Fibroblast of mammary gland (primary cell): ENCODE data around the gene LIM2.

Experiments used
- DNase-seq: peaks from one replicate; pipeline ENCODE4 v3.0.0-alpha.2; 2010; ENCODE audit warnings: low read depth
- H3K4me3 ChIP-seq: 2 replicates; pipeline ENCODE4 v1.5.1; 2011; ENCODE audit warnings: low read depth, mild to moderate bottlenecking, low read length, moderate library complexity; ENCODE audit not compliant: control insufficient read depth
- TF ChIP-seq, protein P1 (sequence below): conservative IDR thresholded peaks from 2 replicates; pipeline ENCODE4 v1.5.1; 2011; ENCODE audit warnings: low read depth, low read length, inconsistent platforms; ENCODE audit not compliant: control insufficient read depth, insufficient read depth

LIM2 gene

GRCh38 chr19:51377422-51377821 is 10.4 kb downstream of the LIM2 start:
- TF ChIP-seq, protein P1, sequence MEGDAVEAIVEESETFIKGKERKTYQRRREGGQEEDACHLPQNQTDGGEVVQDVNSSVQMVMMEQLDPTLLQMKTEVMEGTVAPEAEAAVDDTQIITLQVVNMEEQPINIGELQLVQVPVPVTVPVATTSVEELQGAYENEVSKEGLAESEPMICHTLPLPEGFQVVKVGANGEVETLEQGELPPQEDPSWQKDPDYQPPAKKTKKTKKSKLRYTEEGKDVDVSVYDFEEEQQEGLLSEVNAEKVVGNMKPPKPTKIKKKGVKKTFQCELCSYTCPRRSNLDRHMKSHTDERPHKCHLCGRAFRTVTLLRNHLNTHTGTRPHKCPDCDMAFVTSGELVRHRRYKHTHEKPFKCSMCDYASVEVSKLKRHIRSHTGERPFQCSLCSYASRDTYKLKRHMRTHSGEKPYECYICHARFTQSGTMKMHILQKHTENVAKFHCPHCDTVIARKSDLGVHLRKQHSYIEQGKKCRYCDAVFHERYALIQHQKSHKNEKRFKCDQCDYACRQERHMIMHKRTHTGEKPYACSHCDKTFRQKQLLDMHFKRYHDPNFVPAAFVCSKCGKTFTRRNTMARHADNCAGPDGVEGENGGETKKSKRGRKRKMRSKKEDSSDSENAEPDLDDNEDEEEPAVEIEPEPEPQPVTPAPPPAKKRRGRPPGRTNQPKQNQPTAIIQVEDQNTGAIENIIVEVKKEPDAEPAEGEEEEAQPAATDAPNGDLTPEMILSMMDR: no peak

GRCh38 chr19:51375504-51376221 is 12.1 kb downstream of the LIM2 start:
- H3K4me3 ChIP-seq: no peak overlapping the region
- TF ChIP-seq, protein P1: no peak
- DNase-seq: no peak

More at GRCh38 chr19:51377422-51377821, 10.4 kb downstream of the LIM2 start:
- no peak overlapping the region for H3K4me3 ChIP-seq
- DNase-seq: no peak

DNA sequence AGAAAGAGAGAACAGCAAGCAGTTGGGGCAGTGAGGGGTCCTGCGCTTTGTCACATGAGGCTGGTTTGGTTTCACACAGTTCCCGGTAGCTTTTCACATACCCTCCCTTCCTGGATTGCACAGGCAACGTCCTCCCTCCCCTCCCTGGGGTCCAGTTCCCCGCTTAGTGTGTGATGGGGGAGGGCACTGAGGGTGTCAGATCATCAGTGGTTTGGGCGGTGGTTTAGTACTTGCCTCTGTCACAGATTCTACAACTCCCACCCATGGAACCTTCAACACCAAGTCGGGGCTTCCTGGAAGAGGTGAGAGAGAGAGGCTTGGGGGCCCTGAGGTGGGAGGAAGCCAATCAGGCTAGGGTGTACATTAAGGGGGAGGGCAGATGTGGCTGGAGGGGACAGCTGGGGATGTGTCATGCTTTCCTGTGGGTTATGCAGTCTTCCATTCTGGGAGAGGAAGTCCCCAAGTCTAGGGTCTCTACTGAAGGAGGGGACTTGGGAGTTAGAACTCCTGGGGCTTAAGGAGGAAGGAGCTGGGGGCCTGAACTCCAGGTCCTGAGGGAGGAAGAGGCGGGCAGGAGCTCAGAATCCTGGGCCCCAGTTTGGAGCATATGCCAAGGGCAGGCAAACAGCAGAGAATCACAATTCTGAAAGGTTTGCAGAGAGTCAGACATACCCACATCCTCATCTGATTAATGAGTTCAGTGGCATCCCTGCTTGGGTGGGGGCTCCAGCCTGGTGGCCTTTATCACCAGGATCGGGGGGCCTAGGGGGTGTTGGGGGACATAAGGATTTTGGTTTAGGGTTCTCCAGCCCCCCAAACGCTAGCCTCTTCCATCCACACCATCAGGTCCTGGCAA is 14.9 kb downstream of the LIM2 start, which contains the start of gene NKG7:
Gene NKG7, minus strand, starts transcription at position 6 of the 856 bp plus-strand sequence. CDS start 119 bp downstream, outside the sequence.
- H3K4me3 ChIP-seq: no peak within 1 kb of the TSS
- TF ChIP-seq, protein P1: no peak
- DNase-seq: no peak

DNA sequence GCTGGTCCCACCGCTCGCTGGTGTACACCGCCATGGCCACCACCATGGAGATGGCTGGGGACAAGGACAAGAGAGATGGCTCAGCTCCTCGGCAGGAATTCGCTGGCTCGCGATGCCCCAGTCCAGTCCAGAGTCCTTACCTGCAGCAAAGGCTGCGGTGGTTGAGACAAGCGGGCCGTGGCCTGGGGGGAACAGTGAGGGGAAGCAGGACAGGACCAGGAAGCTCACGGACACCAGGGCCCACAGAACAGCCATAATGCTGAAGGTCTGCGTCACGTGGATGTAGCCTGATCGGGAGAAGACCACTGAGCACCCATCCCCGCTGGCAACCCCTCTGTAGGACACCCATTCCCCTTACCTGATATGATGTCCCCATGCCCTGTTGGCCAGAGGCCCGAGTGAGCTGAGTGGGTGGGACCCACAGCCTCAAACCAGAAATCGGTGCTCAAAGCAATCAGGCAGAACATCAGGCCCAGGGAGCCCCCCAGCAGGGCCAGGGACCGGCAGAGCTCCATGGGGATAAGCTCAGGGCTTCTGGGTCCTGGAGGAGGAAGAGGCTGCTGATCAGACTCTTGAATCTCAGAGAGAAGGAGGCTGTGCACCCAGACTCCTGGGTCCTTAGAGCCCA is 15.6 kb downstream of the LIM2 start:
- H3K4me3 ChIP-seq: no peak overlapping the region
- TF ChIP-seq, protein P1: no peak

DNA sequence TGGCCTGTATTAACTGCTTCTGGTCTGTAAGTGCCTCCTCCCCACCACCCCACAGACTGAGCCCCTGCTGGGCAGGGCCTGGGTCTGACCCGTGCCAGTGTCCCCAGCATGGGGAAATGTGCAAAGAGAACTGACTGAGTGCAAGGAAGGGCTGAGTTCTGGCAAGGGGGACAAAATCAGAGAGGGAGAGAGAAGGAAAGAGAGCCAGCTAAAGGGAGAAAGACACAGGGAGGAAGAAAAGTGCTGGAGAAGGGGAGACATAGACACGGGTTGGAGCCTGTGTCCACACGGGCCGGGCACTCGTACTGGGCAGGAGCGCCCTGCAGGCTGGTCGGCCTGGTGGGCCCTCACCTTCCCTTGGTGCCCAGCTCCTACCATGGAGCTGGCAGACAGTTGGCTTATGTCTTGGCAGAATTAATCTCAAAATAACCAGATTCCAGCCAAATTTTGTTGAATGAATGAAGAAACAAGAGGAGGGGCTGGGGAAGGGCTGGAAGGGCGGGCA is 16.5 kb downstream of the LIM2 start:
- TF ChIP-seq, protein P1: no peak
- DNase-seq: no peak

More for the DNA sequence above, 15.6 kb downstream of the LIM2 start:
- DNase-seq: no peak

DNA sequence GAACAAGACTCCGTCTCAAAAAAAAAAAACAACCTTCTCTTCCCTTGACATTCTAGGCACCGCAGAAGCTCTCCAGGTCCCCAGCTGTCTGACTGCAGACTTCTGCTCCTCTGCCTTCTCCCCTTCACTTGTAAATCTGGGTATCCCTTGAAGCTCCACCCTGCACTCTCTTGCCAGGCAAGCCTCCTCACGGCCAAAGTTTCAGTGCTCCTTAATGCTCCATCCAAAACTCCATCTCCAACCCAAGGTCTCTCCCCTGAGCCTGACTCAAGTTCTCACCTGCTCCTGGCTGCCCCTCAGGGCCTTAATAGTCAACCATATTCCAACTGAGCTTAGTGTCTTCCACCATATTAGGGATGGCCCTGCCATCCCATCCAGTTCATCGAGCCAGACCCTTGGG is 17.5 kb downstream of the LIM2 start:
- H3K4me3 ChIP-seq: no peak overlapping the region
- TF ChIP-seq, protein P1: no peak
- no peak for DNase-seq

More for the DNA sequence above, 16.5 kb downstream of the LIM2 start:
- H3K4me3 ChIP-seq: no peak overlapping the region
